ENCODE results near the gene LRP1B.
"Not testable (repeated sequence)": the region's sequence is repeated elsewhere in the genome, so short reads cannot be mapped to it uniquely, and the experiment has no call there.

Gene LRP1B

GRCh38 chr2:140990416-140990815 lies 1140.4 kb downstream of the LRP1B start:
- DNase-seq = no peak

GRCh38 chr2:140988597-140988996 lies 1142.2 kb downstream of the LRP1B start:
- no peak for DNase-seq

- no peak for DNase-seq
These were observed 1144.4 kb downstream of the LRP1B start for GRCh38 chr2:140986456-140986855.

GRCh38 chr2:140975237-140975636 lies 1155.6 kb downstream of the LRP1B start:
- DNase-seq = no peak

GRCh38 chr2:140972724-140973123 lies 1158.1 kb downstream of the LRP1B start:
- no peak for DNase-seq

GRCh38 chr2:140964324-140964723 lies 1166.5 kb downstream of the LRP1B start:
- DNase-seq = not testable (repeated sequence)

GRCh38 chr2:140949932-140950331 lies 1180.9 kb downstream of the LRP1B start:
- no peak for DNase-seq

GRCh38 chr2:140947236-140947635 lies 1183.6 kb downstream of the LRP1B start:
- DNase-seq = no peak

GRCh38 chr2:140943867-140944266 lies 1186.9 kb downstream of the LRP1B start:
- no peak for DNase-seq

GRCh38 chr2:140942284-140942683 lies 1188.5 kb downstream of the LRP1B start:
- no peak for DNase-seq

- DNase-seq = no peak
These were observed 1201.0 kb downstream of the LRP1B start for GRCh38 chr2:140929849-140930248.

GRCh38 chr2:140918426-140918825 lies 1212.4 kb downstream of the LRP1B start:
- no peak for DNase-seq

- DNase-seq = no peak
These were observed 1214.4 kb downstream of the LRP1B start for GRCh38 chr2:140916410-140916809.

- no peak for DNase-seq
These were observed 1220.1 kb downstream of the LRP1B start for GRCh38 chr2:140910683-140911082.

- DNase-seq = no peak
These were observed 1225.6 kb downstream of the LRP1B start for GRCh38 chr2:140905083-140905781.

- DNase-seq = no peak
These were observed 1235.4 kb downstream of the LRP1B start for GRCh38 chr2:140895378-140895777.

- no peak for DNase-seq
These were observed 1237.1 kb downstream of the LRP1B start for GRCh38 chr2:140893685-140894084.

- no peak for DNase-seq
These were observed 1237.7 kb downstream of the LRP1B start for GRCh38 chr2:140892911-140893637.

GRCh38 chr2:140892436-140892835 lies 1238.4 kb downstream of the LRP1B start:
- no peak for DNase-seq

- DNase-seq = no peak
These were observed 1239.1 kb downstream of the LRP1B start for GRCh38 chr2:140891614-140892212.

GRCh38 chr2:140882671-140883620 lies 1247.9 kb downstream of the LRP1B start:
- no peak for DNase-seq

- peak in 1 of 3 experiments; percentile 6 for DNase-seq
These were observed 1250.2 kb downstream of the LRP1B start for GRCh38 chr2:140880573-140880972.

GRCh38 chr2:140876015-140876414 lies 1254.8 kb downstream of the LRP1B start:
- DNase-seq = no peak
